ENCODE results near the gene NF1.

- TF ChIP-seq, protein P1, sequence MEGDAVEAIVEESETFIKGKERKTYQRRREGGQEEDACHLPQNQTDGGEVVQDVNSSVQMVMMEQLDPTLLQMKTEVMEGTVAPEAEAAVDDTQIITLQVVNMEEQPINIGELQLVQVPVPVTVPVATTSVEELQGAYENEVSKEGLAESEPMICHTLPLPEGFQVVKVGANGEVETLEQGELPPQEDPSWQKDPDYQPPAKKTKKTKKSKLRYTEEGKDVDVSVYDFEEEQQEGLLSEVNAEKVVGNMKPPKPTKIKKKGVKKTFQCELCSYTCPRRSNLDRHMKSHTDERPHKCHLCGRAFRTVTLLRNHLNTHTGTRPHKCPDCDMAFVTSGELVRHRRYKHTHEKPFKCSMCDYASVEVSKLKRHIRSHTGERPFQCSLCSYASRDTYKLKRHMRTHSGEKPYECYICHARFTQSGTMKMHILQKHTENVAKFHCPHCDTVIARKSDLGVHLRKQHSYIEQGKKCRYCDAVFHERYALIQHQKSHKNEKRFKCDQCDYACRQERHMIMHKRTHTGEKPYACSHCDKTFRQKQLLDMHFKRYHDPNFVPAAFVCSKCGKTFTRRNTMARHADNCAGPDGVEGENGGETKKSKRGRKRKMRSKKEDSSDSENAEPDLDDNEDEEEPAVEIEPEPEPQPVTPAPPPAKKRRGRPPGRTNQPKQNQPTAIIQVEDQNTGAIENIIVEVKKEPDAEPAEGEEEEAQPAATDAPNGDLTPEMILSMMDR (IDR thresholded peaks at IDR 0.05), result no peak
- TF ChIP-seq, protein P2, sequence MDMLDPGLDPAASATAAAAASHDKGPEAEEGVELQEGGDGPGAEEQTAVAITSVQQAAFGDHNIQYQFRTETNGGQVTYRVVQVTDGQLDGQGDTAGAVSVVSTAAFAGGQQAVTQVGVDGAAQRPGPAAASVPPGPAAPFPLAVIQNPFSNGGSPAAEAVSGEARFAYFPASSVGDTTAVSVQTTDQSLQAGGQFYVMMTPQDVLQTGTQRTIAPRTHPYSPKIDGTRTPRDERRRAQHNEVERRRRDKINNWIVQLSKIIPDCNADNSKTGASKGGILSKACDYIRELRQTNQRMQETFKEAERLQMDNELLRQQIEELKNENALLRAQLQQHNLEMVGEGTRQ (IDR thresholded peaks at IDR 0.05), result no peak
- TF ChIP-seq MAFK (IDR thresholded peaks at IDR 0.05; ENCODE audit: partially characterized antibody) (no peak), MYC (IDR thresholded peaks at IDR 0.05; ENCODE audit: borderline replicate concordance, low read length) (no peak)
- TF ChIP-seq, protein P3, sequence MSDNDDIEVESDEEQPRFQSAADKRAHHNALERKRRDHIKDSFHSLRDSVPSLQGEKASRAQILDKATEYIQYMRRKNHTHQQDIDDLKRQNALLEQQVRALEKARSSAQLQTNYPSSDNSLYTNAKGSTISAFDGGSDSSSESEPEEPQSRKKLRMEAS (IDR thresholded peaks at IDR 0.05), result no peak
Observed at GRCh38 chr17:31096106-31096436, 1.3 kb downstream of the NF1 start.
